OCI-LY3 (cell line): ENCODE data around the gene C1orf21.

Experiments
- H2AFZ ChIP-seq: fragments of 200-600, 300-600 bp; shearing (Covaris generic); 2 replicates; pipeline ENCODE4 v1.6.0; 2014; ENCODE audit warnings: antibody characterized with exemption, low read depth, low read length
- H3K27ac ChIP-seq: fragments of 200-600, 300-600 bp; sonication (generic); 2 replicates; pipeline ENCODE4 v1.5.1; 2014; ENCODE audit warnings: mild to moderate bottlenecking, low read length, moderate library complexity, mixed read lengths
- H3K27me3 ChIP-seq: fragments of 200-600, 300-600 bp; sonication (generic); 2 replicates; pipeline ENCODE4 v1.6.1; 2014; ENCODE audit warnings: low read depth, low read length, mixed read lengths
- H3K36me3 ChIP-seq: fragments of 200-600, 300-600 bp; sonication (generic); replicated peaks from 2 replicates; pipeline ENCODE3; 2014; ENCODE audit warnings: low read depth, low read length, mixed read lengths
- H3K4me1 ChIP-seq: fragments of 300-600, 200-600 bp; sonication (generic); 2 replicates; pipeline ENCODE4 v1.6.1; 2014; ENCODE audit warnings: low read length, mixed read lengths
- H3K4me2 ChIP-seq: fragments of 200-600, 300-600 bp; sonication (generic); 2 replicates; pipeline ENCODE4 v1.6.1; 2014; ENCODE audit warnings: low read length, mixed read lengths
- H3K4me3 ChIP-seq: fragments of 300-600, 200-600 bp; sonication (generic); 2 replicates; pipeline ENCODE4 v1.5.1; 2014; ENCODE audit warnings: antibody characterized with exemption, mild to moderate bottlenecking, low read length, moderate library complexity
- H3K79me2 ChIP-seq: fragments of 300-600, 200-600 bp; shearing (Covaris generic); 2 replicates; pipeline ENCODE4 v1.6.1; 2014; ENCODE audit warnings: mild to moderate bottlenecking, low read length, mixed read lengths
- H3K9ac ChIP-seq: fragments of 300-600, 200-600 bp; shearing (Covaris generic); 2 replicates; pipeline ENCODE4 v1.6.0; 2014; ENCODE audit warnings: mild to moderate bottlenecking, low read length, moderate library complexity
- H3K9me3 ChIP-seq: fragments of 200-600, 300-600 bp; shearing (Covaris generic); 2 replicates; pipeline ENCODE4 v1.6.1; 2014; ENCODE audit warnings: low read length, mixed read lengths; ENCODE audit not compliant: insufficient read depth
- H4K20me1 ChIP-seq: fragments of 200-600, 300-600 bp; sonication (generic); 2 replicates; pipeline ENCODE4 v1.6.1; 2016; ENCODE audit warnings: low read length, mixed read lengths; ENCODE audit not compliant: insufficient read depth
- CTCF ChIP-seq: fragments of 200-600, 300-600 bp; sonication (generic); IDR thresholded peaks from 2 replicates; pipeline ENCODE4 v1.5.1; 2014; ENCODE audit warnings: antibody characterized with exemption, low read length, low read depth
- EZH2phosphoT487 ChIP-seq: fragments of 200-600 bp; shearing (Covaris generic); IDR thresholded peaks from 2 replicates; pipeline ENCODE4 v1.6.1; 2018; ENCODE audit warnings: antibody characterized with exemption, mixed run types, low read depth

C1orf21 gene

GRCh38 chr1:184483101-184483683 lies 96.4 kb downstream of the C1orf21 start:
- peaks cover 33% of the 10 kb centered on the region for H3K4me1 ChIP-seq

GRCh38 chr1:184485751-184486723 lies 99.2 kb downstream of the C1orf21 start:
- Histone ChIP-seq H3K4me1 (peaks cover 38% of the 10 kb centered on the region), H3K79me2 (no peaks in the 10 kb centered on the region), H2AFZ (no peak overlapping the region), H3K9ac (no peak overlapping the region), H4K20me1 (no peaks in the 10 kb centered on the region), H3K9me3 (no peaks in the 10 kb centered on the region), H3K4me2 (peak overlapping the region; percentile 4; the same call in 1 of the 2 replicates), H3K36me3 (no peaks in the 10 kb centered on the region), H3K4me3 (no peak overlapping the region), H3K27me3 (no peaks in the 10 kb centered on the region), H3K27ac (no peak overlapping the region)
- TF ChIP-seq EZH2phosphoT487 (no peak), CTCF (no peak)

More at GRCh38 chr1:184483101-184483683, 96.4 kb downstream of the C1orf21 start:
- no peak overlapping the region for H3K27ac ChIP-seq
- TF ChIP-seq EZH2phosphoT487 (no peak), CTCF (peak; percentile 58)
- H3K27me3 ChIP-seq = no peaks in the 10 kb centered on the region
- no peaks in the 10 kb centered on the region for H3K36me3 ChIP-seq
- no peaks in the 10 kb centered on the region for H4K20me1 ChIP-seq
- H3K79me2 ChIP-seq = no peaks in the 10 kb centered on the region
- no peak overlapping the region for H3K9ac ChIP-seq
- no peak overlapping the region for H3K4me3 ChIP-seq
- H3K9me3 ChIP-seq = no peaks in the 10 kb centered on the region
- no peak overlapping the region for H2AFZ ChIP-seq
- no peak overlapping the region; the same call in 1 of the 2 replicates for H3K4me2 ChIP-seq

GRCh38 chr1:184486761-184487445 lies 100.1 kb downstream of the C1orf21 start:
- Histone ChIP-seq H3K27me3 (no peaks in the 10 kb centered on the region), H3K27ac (no peak overlapping the region), H2AFZ (no peak overlapping the region), H3K4me1 (peaks cover 47% of the 10 kb centered on the region), H3K36me3 (no peaks in the 10 kb centered on the region), H3K4me3 (no peak overlapping the region), H3K4me2 (peak overlapping the region; percentile 28), H4K20me1 (no peaks in the 10 kb centered on the region), H3K9me3 (no peaks in the 10 kb centered on the region), H3K9ac (no peak overlapping the region), H3K79me2 (peaks cover under 1% of the 10 kb centered on the region; the same call in 1 of the 2 replicates)
- TF ChIP-seq EZH2phosphoT487 (no peak), CTCF (no peak)
